Amygdala (tissue), 56 donors: ENCODE measurements around the gene KBTBD12.

Source experiments
- DNase-seq, 56 donors: peaks; one replicate each; lab custom pipeline; 2025; lab: John Stamatoyannopoulos, UW

The KBTBD12 gene

GRCh38 chr3:127949446-127950055 is 34.5 kb downstream of the KBTBD12 start:
- no peak for DNase-seq

- no peak for DNase-seq
Measured at GRCh38 chr3:127951276-127951675, 36.2 kb downstream of the KBTBD12 start.

- DNase-seq, result no peak
Measured at GRCh38 chr3:127953091-127954035, 38.3 kb downstream of the KBTBD12 start.

- peak in 11 of 56 donors; percentile 1 to 41 (median 13) for DNase-seq
Measured at GRCh38 chr3:127954640-127955039, 39.6 kb downstream of the KBTBD12 start.

GRCh38 chr3:127955728-127956127 is 40.7 kb downstream of the KBTBD12 start:
- no peak for DNase-seq

- DNase-seq, result no peak
Measured at GRCh38 chr3:127959041-127959440, 44.0 kb downstream of the KBTBD12 start.

- DNase-seq, result peak in 7 of 56 donors; percentile 4 to 31 (median 11)
Measured at GRCh38 chr3:127959873-127960272, 44.8 kb downstream of the KBTBD12 start.

GRCh38 chr3:127960421-127960965 is 45.5 kb downstream of the KBTBD12 start:
- no peak for DNase-seq

GRCh38 chr3:127961124-127961523 is 46.1 kb downstream of the KBTBD12 start:
- peak in 5 of 56 donors; percentile 7 to 34 (median 19) for DNase-seq

GRCh38 chr3:127961963-127962362 is 46.9 kb downstream of the KBTBD12 start:
- DNase-seq, result no peak

- no peak for DNase-seq
Measured at GRCh38 chr3:127962937-127963336, 47.9 kb downstream of the KBTBD12 start.

GRCh38 chr3:127964053-127964452 is 49.0 kb downstream of the KBTBD12 start:
- no peak for DNase-seq

GRCh38 chr3:127964816-127965215 is 49.8 kb downstream of the KBTBD12 start:
- DNase-seq, result no peak

- no peak for DNase-seq
Measured at GRCh38 chr3:127967316-127967715, 52.3 kb downstream of the KBTBD12 start.

- peak in 15 of 56 donors; percentile 5 to 62 (median 24) for DNase-seq
Measured at GRCh38 chr3:127970966-127971592, 56.0 kb downstream of the KBTBD12 start.

GRCh38 chr3:127974226-127974625 is 59.2 kb downstream of the KBTBD12 start:
- no peak for DNase-seq

- DNase-seq, result no peak
Measured at GRCh38 chr3:127975153-127976029, 60.4 kb downstream of the KBTBD12 start.

- no peak for DNase-seq
Measured at GRCh38 chr3:127978636-127979035, 63.6 kb downstream of the KBTBD12 start.

- no peak for DNase-seq
Measured at GRCh38 chr3:127979473-127979872, 64.4 kb downstream of the KBTBD12 start.

GRCh38 chr3:127981097-127981496 is 66.1 kb downstream of the KBTBD12 start:
- DNase-seq, result no peak
